Measurements from ENCODE around the gene SLC35A5.

GRCh38 chr3:112615989-112616731, 54.3 kb downstream of the SLC35A5 start:
- TF ChIP-seq CTCF (IDR thresholded peaks at IDR 0.05) (no peak), SIN3A (IDR thresholded peaks at IDR 0.05; ENCODE audit: borderline replicate concordance, insufficient read depth, low read depth, low read length) (no peak), REST (IDR thresholded peaks at IDR 0.05; ENCODE audit: insufficient read depth in 1 of 2, low read depth in 2 of 2, low read length in 1 of 2) (no peak), POLR2AphosphoS5 (IDR thresholded peaks at IDR 0.05; ENCODE audit: low read depth, low read length) (no peak), TCF7L2 (IDR thresholded peaks at IDR 0.05; ENCODE audit: low read depth, low read length) (no peak)
